GM23338 (cell line): Measurements from ENCODE around the gene PISD. TPM values are rescaled to one million over a fixed set of nuclear protein-coding genes. Genes with fewer than 3 reads are reported as not detected.

Experiments used
- ATAC-seq: fragments of 200-7000 bp; cut with Tn5 transposase; 3 replicates; pipeline ENCODE4 v1.9.1; 2020
- DNase-seq: peaks from one replicate; pipeline ENCODE4 v3.0.0-alpha.2; 2015; ENCODE audit warnings: low spot score
- H2AFZ ChIP-seq: fragments of 200-600 bp; sonication (generic); 2 replicates; pipeline ENCODE4 v1.8.0; 2016; ENCODE audit warnings: antibody characterized with exemption, mild to moderate bottlenecking, moderate library complexity
- H3F3A ChIP-seq: fragments of 200-600 bp; sonication (generic); replicated peaks from 2 replicates; pipeline ENCODE4 v1.8.0; 2017; ENCODE audit warnings: antibody characterized with exemption, mixed run types, low read depth
- H3K27ac ChIP-seq: fragments of 200-600 bp; sonication (generic); 2 replicates; pipeline ENCODE4 v1.6.1; 2016; ENCODE audit warnings: low read depth
- H3K27me3 ChIP-seq: fragments of 200-600 bp; sonication (generic); 2 replicates; pipeline ENCODE4 v1.8.0; 2016; ENCODE audit warnings: mild to moderate bottlenecking, mixed run types, moderate library complexity; ENCODE audit not compliant: insufficient read depth
- H3K36me3 ChIP-seq: fragments of 200-600 bp; sonication (generic); 2 replicates; pipeline ENCODE4 v1.8.0; 2016; ENCODE audit warnings: mild to moderate bottlenecking; ENCODE audit not compliant: insufficient read depth
- H3K4me1 ChIP-seq: fragments of 200-600 bp; sonication (generic); 2 replicates; pipeline ENCODE4 v1.8.0; 2016; ENCODE audit warnings: mild to moderate bottlenecking, moderate library complexity; ENCODE audit not compliant: insufficient read depth
- H3K4me2 ChIP-seq: fragments of 200-600 bp; sonication (generic); 2 replicates; pipeline ENCODE4 v1.7.1; 2017; ENCODE audit warnings: mixed run types
- H3K4me3 ChIP-seq: fragments of 200-600 bp; sonication (generic); 2 replicates; pipeline ENCODE4 v1.6.1; 2016; ENCODE audit warnings: mixed run types
- H3K79me2 ChIP-seq: fragments of 200-600 bp; sonication (generic); replicated peaks from 2 replicates; pipeline ENCODE4 v1.8.0; 2017; ENCODE audit warnings: mild to moderate bottlenecking; ENCODE audit not compliant: insufficient read depth
- H3K9me2 ChIP-seq: fragments of 200-600 bp; sonication (generic); 2 replicates; pipeline ENCODE4 v1.8.0; 2017; ENCODE audit not compliant: insufficient read depth
- H4K20me1 ChIP-seq: fragments of 200-600 bp; sonication (generic); replicated peaks from 2 replicates; pipeline ENCODE4 v1.8.0; 2017; ENCODE audit warnings: mild to moderate bottlenecking; ENCODE audit not compliant: insufficient read depth
- H3K27ac Mint-ChIP-seq: 2 replicates; pipeline ENCODE4 v1.8.0; 2020; ENCODE audit warnings: inconsistent platforms, mild to moderate bottlenecking, moderate library complexity, mixed read lengths
- H3K27me3 Mint-ChIP-seq: 3 replicates; pipeline ENCODE4 v1.8.0; 2022; ENCODE audit warnings: low read depth, mild to moderate bottlenecking, moderate library complexity, mixed read lengths, inconsistent platforms; ENCODE audit not compliant: insufficient read depth, poor library complexity
- H3K36me3 Mint-ChIP-seq: 3 replicates; pipeline ENCODE4 v1.8.0; 2021; ENCODE audit warnings: low read depth, mild to moderate bottlenecking, inconsistent platforms, moderate library complexity, mixed read lengths
- H3K4me1 Mint-ChIP-seq: 3 replicates; pipeline ENCODE4 v1.8.0; 2020; ENCODE audit warnings: mild to moderate bottlenecking, inconsistent platforms, mixed read lengths
- H3K4me3 Mint-ChIP-seq: 3 replicates; pipeline ENCODE4 v1.8.0; 2021; ENCODE audit warnings: moderate library complexity, mild to moderate bottlenecking, inconsistent platforms, mixed read lengths
- H3K9me3 Mint-ChIP-seq: 3 replicates; pipeline ENCODE4 v1.8.0; 2020; ENCODE audit warnings: moderate library complexity, mild to moderate bottlenecking, inconsistent platforms, mixed read lengths
- CTCF ChIP-seq, 2 experiments: fragments of 200-600 bp in 1 of 2; sonication (generic) in 1 of 2; conservative IDR thresholded peaks; 2 replicates each; pipeline versions ENCODE4 v1.5.1 to v1.6.1; 2016 to 2017; ENCODE audit warnings: antibody characterized with exemption in 2 of 2, low read depth in 2 of 2, mild to moderate bottlenecking in 2 of 2, moderate library complexity in 1 of 2
- EZH2 ChIP-seq: fragments of 200-600 bp; sonication (generic); IDR thresholded peaks from one replicate; pipeline ENCODE4 v1.8.0; 2017; ENCODE audit warnings: antibody characterized with exemption, mild to moderate bottlenecking, low read depth; ENCODE audit not compliant: unreplicated experiment
- EZH2phosphoT487 ChIP-seq: fragments of 200-600 bp; sonication (generic); IDR thresholded peaks from one replicate; pipeline ENCODE4 v1.8.1; 2018; ENCODE audit warnings: antibody characterized with exemption; ENCODE audit not compliant: unreplicated experiment
- STAT1 ChIP-seq: IDR thresholded peaks from one replicate; pipeline ENCODE4 v1.6.1; 2016; ENCODE audit warnings: antibody characterized with exemption; ENCODE audit not compliant: unreplicated experiment
- polyA plus RNA-seq: library from polyadenylated mRNA; unstranded; fragments of >200 nt; fragmentation: Nextera tagmentation; extraction: Ambion mirVana; gene quantifications from 2 replicates; pipeline ENCODE4 v1.2.1, GENCODE V29; 2016
- total RNA-seq: library from RNA; depleted of rRNA; stranded (reverse); fragments of >200 nt; shearing (Covaris generic); gene quantifications from 2 replicates; pipeline ENCODE4 v1.2.3, GENCODE V29; 2014
- TF ChIP-seq, protein P1 (sequence below): IDR thresholded peaks from one replicate; pipeline ENCODE4 v1.6.1; 2018; ENCODE audit warnings: antibody characterized with exemption; ENCODE audit not compliant: unreplicated experiment
- TF ChIP-seq, protein P2 (sequence below): fragments of 250-450 bp; sonication (Bioruptor Pico); IDR thresholded peaks from 2 replicates; pipeline ENCODE4 v1.5.0; 2020; ENCODE audit warnings: mild to moderate bottlenecking, moderate library complexity

Gene PISD
- total and polyA plus RNA-seq, 2 experiments from 2014 or later = 43.1 to 54.5 TPM

GRCh38 chr22:31604746-31605705 is 57.0 kb downstream of the PISD start:
- Histone ChIP-seq H3K4me1 (no peaks in the 10 kb centered on the region), H3K27me3 (no peaks in the 10 kb centered on the region), H3K9me2 (no peaks in the 10 kb centered on the region), H3K79me2 (no peaks in the 10 kb centered on the region), H2AFZ (no peak overlapping the region), H3F3A (no peaks in the 10 kb centered on the region), H3K27ac (no peak overlapping the region), H3K36me3 (no peaks in the 10 kb centered on the region), H3K4me3 (no peak overlapping the region), H4K20me1 (no peaks in the 10 kb centered on the region), H3K4me2 (no peak overlapping the region)
- 0 out of 4 replicates have a peak, but pooled peaks of 1 of the 2 experiments have one; percentile 0 for TF ChIP-seq CTCF (conservative IDR thresholded peaks at IDR 0.05; ENCODE audit: low read depth in 2 of 2)
- TF ChIP-seq EZH2phosphoT487 = no peak
- TF ChIP-seq STAT1 = no peak
- no peak for TF ChIP-seq EZH2
- H3K4me3 Mint-ChIP-seq = no peak overlapping the region
- H3K4me1 Mint-ChIP-seq = no peaks in the 10 kb centered on the region; the same call in 2 of the 3 replicates
- peak; percentile 33 for ATAC-seq
- H3K27me3 Mint-ChIP-seq = peaks cover 11% of the 10 kb centered on the region
- H3K27ac Mint-ChIP-seq = no peak overlapping the region
- no peaks in the 10 kb centered on the region; the same call in 1 of the 3 replicates for H3K9me3 Mint-ChIP-seq
- H3K36me3 Mint-ChIP-seq = no peaks in the 10 kb centered on the region
- no peak for DNase-seq

DNA sequence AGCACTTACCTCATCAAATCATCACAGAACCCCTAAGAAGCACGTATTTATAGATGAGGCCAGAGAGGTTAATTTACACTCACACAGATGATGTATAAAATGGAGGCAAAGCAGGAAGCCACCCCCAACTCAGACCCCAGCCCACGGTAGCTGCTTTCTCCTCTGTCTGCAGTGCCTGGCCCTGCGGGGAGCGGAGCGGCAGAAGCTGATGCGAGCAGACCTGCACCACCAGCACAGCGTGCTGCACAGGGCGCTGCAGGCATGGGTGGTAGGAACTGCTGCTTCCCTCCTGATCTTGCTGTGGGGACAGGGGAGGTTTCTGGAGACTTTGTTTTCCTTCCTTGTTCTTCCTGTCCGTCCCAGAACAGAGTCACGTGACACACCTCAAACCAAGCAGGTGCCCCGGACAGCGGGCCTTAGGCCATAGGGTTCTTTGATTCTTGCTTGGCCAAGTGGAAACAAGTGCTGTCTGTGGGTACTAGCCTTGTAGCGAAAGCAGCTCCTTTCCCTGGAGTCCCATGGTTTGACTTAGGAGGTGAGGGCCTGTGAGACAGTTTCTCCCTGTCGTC is 57.8 kb downstream of the PISD start:
- Mint-ChIP-seq H3K9me3 (no peaks in the 10 kb centered on the region; the same call in 1 of the 3 replicates), H3K4me1 (no peaks in the 10 kb centered on the region; the same call in 2 of the 3 replicates), H3K36me3 (no peaks in the 10 kb centered on the region), H3K27ac (no peak overlapping the region), H3K4me3 (no peak overlapping the region), H3K27me3 (peaks cover 8% of the 10 kb centered on the region)
- no peak overlapping the region for H3K4me2 ChIP-seq
- DNase-seq (no peak), ATAC-seq (no peak)
- no peaks in the 10 kb centered on the region for H3K27me3 ChIP-seq
- no peaks in the 10 kb centered on the region for H3K9me2 ChIP-seq
- H3K79me2 ChIP-seq = no peaks in the 10 kb centered on the region
- H3K4me3 ChIP-seq = no peak overlapping the region
- H2AFZ ChIP-seq = no peak overlapping the region
- no peaks in the 10 kb centered on the region for H3K36me3 ChIP-seq
- no peaks in the 10 kb centered on the region for H3K4me1 ChIP-seq
- TF ChIP-seq, protein P1, sequence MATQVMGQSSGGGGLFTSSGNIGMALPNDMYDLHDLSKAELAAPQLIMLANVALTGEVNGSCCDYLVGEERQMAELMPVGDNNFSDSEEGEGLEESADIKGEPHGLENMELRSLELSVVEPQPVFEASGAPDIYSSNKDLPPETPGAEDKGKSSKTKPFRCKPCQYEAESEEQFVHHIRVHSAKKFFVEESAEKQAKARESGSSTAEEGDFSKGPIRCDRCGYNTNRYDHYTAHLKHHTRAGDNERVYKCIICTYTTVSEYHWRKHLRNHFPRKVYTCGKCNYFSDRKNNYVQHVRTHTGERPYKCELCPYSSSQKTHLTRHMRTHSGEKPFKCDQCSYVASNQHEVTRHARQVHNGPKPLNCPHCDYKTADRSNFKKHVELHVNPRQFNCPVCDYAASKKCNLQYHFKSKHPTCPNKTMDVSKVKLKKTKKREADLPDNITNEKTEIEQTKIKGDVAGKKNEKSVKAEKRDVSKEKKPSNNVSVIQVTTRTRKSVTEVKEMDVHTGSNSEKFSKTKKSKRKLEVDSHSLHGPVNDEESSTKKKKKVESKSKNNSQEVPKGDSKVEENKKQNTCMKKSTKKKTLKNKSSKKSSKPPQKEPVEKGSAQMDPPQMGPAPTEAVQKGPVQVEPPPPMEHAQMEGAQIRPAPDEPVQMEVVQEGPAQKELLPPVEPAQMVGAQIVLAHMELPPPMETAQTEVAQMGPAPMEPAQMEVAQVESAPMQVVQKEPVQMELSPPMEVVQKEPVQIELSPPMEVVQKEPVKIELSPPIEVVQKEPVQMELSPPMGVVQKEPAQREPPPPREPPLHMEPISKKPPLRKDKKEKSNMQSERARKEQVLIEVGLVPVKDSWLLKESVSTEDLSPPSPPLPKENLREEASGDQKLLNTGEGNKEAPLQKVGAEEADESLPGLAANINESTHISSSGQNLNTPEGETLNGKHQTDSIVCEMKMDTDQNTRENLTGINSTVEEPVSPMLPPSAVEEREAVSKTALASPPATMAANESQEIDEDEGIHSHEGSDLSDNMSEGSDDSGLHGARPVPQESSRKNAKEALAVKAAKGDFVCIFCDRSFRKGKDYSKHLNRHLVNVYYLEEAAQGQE = no peak
- TF ChIP-seq STAT1 = no peak
- TF ChIP-seq, protein P2, sequence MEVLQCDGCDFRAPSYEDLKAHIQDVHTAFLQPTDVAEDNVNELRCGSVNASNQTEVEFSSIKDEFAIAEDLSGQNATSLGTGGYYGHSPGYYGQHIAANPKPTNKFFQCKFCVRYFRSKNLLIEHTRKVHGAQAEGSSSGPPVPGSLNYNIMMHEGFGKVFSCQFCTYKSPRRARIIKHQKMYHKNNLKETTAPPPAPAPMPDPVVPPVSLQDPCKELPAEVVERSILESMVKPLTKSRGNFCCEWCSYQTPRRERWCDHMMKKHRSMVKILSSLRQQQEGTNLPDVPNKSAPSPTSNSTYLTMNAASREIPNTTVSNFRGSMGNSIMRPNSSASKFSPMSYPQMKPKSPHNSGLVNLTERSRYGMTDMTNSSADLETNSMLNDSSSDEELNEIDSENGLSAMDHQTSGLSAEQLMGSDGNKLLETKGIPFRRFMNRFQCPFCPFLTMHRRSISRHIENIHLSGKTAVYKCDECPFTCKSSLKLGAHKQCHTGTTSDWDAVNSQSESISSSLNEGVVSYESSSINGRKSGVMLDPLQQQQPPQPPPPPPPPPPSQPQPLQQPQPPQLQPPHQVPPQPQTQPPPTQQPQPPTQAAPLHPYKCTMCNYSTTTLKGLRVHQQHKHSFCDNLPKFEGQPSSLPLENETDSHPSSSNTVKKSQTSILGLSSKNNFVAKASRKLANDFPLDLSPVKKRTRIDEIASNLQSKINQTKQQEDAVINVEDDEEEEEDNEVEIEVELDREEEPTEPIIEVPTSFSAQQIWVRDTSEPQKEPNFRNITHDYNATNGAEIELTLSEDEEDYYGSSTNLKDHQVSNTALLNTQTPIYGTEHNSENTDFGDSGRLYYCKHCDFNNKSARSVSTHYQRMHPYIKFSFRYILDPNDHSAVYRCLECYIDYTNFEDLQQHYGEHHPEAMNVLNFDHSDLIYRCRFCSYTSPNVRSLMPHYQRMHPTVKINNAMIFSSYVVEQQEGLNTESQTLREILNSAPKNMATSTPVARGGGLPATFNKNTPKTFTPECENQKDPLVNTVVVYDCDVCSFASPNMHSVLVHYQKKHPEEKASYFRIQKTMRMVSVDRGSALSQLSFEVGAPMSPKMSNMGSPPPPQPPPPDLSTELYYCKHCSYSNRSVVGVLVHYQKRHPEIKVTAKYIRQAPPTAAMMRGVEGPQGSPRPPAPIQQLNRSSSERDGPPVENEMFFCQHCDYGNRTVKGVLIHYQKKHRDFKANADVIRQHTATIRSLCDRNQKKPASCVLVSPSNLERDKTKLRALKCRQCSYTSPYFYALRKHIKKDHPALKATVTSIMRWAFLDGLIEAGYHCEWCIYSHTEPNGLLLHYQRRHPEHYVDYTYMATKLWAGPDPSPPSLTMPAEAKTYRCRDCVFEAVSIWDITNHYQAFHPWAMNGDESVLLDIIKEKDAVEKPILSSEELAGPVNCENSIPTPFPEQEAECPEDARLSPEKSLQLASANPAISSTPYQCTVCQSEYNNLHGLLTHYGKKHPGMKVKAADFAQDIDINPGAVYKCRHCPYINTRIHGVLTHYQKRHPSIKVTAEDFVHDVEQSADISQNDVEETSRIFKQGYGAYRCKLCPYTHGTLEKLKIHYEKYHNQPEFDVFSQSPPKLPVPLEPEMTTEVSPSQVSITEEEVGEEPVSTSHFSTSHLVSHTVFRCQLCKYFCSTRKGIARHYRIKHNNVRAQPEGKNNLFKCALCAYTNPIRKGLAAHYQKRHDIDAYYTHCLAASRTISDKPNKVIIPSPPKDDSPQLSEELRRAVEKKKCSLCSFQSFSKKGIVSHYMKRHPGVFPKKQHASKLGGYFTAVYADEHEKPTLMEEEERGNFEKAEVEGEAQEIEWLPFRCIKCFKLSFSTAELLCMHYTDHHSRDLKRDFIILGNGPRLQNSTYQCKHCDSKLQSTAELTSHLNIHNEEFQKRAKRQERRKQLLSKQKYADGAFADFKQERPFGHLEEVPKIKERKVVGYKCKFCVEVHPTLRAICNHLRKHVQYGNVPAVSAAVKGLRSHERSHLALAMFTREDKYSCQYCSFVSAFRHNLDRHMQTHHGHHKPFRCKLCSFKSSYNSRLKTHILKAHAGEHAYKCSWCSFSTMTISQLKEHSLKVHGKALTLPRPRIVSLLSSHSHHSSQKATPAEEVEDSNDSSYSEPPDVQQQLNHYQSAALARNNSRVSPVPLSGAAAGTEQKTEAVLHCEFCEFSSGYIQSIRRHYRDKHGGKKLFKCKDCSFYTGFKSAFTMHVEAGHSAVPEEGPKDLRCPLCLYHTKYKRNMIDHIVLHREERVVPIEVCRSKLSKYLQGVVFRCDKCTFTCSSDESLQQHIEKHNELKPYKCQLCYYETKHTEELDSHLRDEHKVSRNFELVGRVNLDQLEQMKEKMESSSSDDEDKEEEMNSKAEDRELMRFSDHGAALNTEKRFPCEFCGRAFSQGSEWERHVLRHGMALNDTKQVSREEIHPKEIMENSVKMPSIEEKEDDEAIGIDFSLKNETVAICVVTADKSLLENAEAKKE = no peak
- no peaks in the 10 kb centered on the region for H4K20me1 ChIP-seq
- no peak overlapping the region for H3K27ac ChIP-seq
- H3F3A ChIP-seq = no peaks in the 10 kb centered on the region
